ENCODE measurements around the gene RASEF.

GRCh38 chr9:83015897-83016296, 47.0 kb downstream of the RASEF start:
- TF ChIP-seq CTCF (conservative IDR thresholded peaks at IDR 0.05; ENCODE audit: low read depth, low read length) (no peak), EZH2 (IDR thresholded peaks at IDR 0.05; ENCODE audit: borderline replicate concordance, low read depth, low read length, poor library complexity, severe bottlenecking) (no peak)

Measured in A673 (cell line).